ENCODE data around the gene DCP2. TPM values are rescaled to one million over a fixed set of nuclear protein-coding genes. Genes with fewer than 3 reads are reported as not detected.

Gene DCP2
- total RNA-seq, 1 experiment from 2014 or later, result 91.3 TPM

GRCh38 chr5:113022661-113023060 lies 46.1 kb downstream of the DCP2 start:
- Histone ChIP-seq H3K36me3 (peaks cover 48% of the 10 kb centered on the region), H3K27ac (no peak overlapping the region), H3K9me3 (replicated peaks) (no peaks in the 10 kb centered on the region), H3K4me1 (no peaks in the 10 kb centered on the region), H3K27me3 (no peaks in the 10 kb centered on the region), H3K4me3 (no peak overlapping the region)
- no peak for DNase-seq

- Histone ChIP-seq H3K4me3 (no peak overlapping the region), H3K4me1 (no peaks in the 10 kb centered on the region), H3K27me3 (no peaks in the 10 kb centered on the region), H3K36me3 (peaks cover 46% of the 10 kb centered on the region), H3K9me3 (replicated peaks) (no peaks in the 10 kb centered on the region), H3K27ac (no peak overlapping the region)
- DNase-seq, result no peak
Observed at GRCh38 chr5:113024076-113024697, 47.6 kb downstream of the DCP2 start.

GRCh38 chr5:113025596-113025995 lies 49.0 kb downstream of the DCP2 start:
- H3K36me3 ChIP-seq, result peaks cover 38% of the 10 kb centered on the region

GRCh38 chr5:113026211-113026610 lies 49.6 kb downstream of the DCP2 start:
- Histone ChIP-seq H3K27me3 (no peaks in the 10 kb centered on the region), H3K27ac (no peak overlapping the region), H3K36me3 (peaks cover 33% of the 10 kb centered on the region), H3K4me3 (no peak overlapping the region), H3K4me1 (no peaks in the 10 kb centered on the region), H3K9me3 (replicated peaks) (no peaks in the 10 kb centered on the region)
- DNase-seq, result no peak

More at GRCh38 chr5:113025596-113025995, 49.0 kb downstream of the DCP2 start:
- Histone ChIP-seq H3K4me1 (no peaks in the 10 kb centered on the region), H3K27ac (no peak overlapping the region), H3K27me3 (no peaks in the 10 kb centered on the region), H3K4me3 (no peak overlapping the region), H3K9me3 (replicated peaks) (no peaks in the 10 kb centered on the region)
- DNase-seq, result no peak

GRCh38 chr5:113027015-113027414 lies 50.4 kb downstream of the DCP2 start:
- DNase-seq, result no peak
- no peak overlapping the region for H3K27ac ChIP-seq
- no peaks in the 10 kb centered on the region for H3K9me3 ChIP-seq (replicated peaks)
- H3K27me3 ChIP-seq, result no peaks in the 10 kb centered on the region
- H3K4me1 ChIP-seq, result no peaks in the 10 kb centered on the region
- peaks cover 33% of the 10 kb centered on the region for H3K36me3 ChIP-seq
- H3K4me3 ChIP-seq, result no peak overlapping the region

- DNase-seq, result no peak
- Histone ChIP-seq H3K27ac (no peak overlapping the region), H3K36me3 (peaks cover 33% of the 10 kb centered on the region), H3K27me3 (no peaks in the 10 kb centered on the region), H3K9me3 (replicated peaks) (no peaks in the 10 kb centered on the region), H3K4me1 (no peaks in the 10 kb centered on the region), H3K4me3 (no peak overlapping the region)
Observed at GRCh38 chr5:113027431-113027830, 50.8 kb downstream of the DCP2 start.

- Histone ChIP-seq H3K4me1 (peaks cover 1% of the 10 kb centered on the region), H3K4me3 (no peak overlapping the region), H3K27ac (no peak overlapping the region), H3K9me3 (replicated peaks) (no peaks in the 10 kb centered on the region), H3K27me3 (no peaks in the 10 kb centered on the region), H3K36me3 (peaks cover 19% of the 10 kb centered on the region)
- no peak for DNase-seq
Observed at GRCh38 chr5:113029614-113030013, 53.0 kb downstream of the DCP2 start.

GRCh38 chr5:113031104-113031503 lies 54.5 kb downstream of the DCP2 start:
- H3K4me1 ChIP-seq, result peaks cover 12% of the 10 kb centered on the region
- H3K36me3 ChIP-seq, result peaks cover 12% of the 10 kb centered on the region
- H3K4me3 ChIP-seq, result no peak overlapping the region
- no peak for DNase-seq
- no peaks in the 10 kb centered on the region for H3K9me3 ChIP-seq (replicated peaks)
- H3K27me3 ChIP-seq, result no peaks in the 10 kb centered on the region
- H3K27ac ChIP-seq, result no peak overlapping the region

- Histone ChIP-seq H3K36me3 (peaks cover 10% of the 10 kb centered on the region), H3K4me3 (no peak overlapping the region), H3K27me3 (no peaks in the 10 kb centered on the region), H3K4me1 (peaks cover 12% of the 10 kb centered on the region), H3K27ac (no peak overlapping the region), H3K9me3 (replicated peaks) (no peaks in the 10 kb centered on the region)
- no peak for DNase-seq
Observed at GRCh38 chr5:113031557-113031956, 55.0 kb downstream of the DCP2 start.

GRCh38 chr5:113034182-113034773 lies 57.7 kb downstream of the DCP2 start:
- no peak overlapping the region for H3K4me3 ChIP-seq
- H3K9me3 ChIP-seq (replicated peaks), result no peaks in the 10 kb centered on the region
- H3K36me3 ChIP-seq, result no peaks in the 10 kb centered on the region
- no peaks in the 10 kb centered on the region for H3K27me3 ChIP-seq
- peak; percentile 47 to 51 for DNase-seq
- peak overlapping the region; percentile 60 for H3K27ac ChIP-seq
- peaks cover 12% of the 10 kb centered on the region for H3K4me1 ChIP-seq

- H3K4me1 ChIP-seq, result peaks cover 12% of the 10 kb centered on the region
- H3K4me3 ChIP-seq, result no peak overlapping the region
- H3K9me3 ChIP-seq (replicated peaks), result no peaks in the 10 kb centered on the region
- H3K27ac ChIP-seq, result peak overlapping the region; percentile 60
- H3K36me3 ChIP-seq, result no peaks in the 10 kb centered on the region
- H3K27me3 ChIP-seq, result no peaks in the 10 kb centered on the region
- no peak for DNase-seq
Observed at GRCh38 chr5:113035096-113035495, 58.5 kb downstream of the DCP2 start.

- H3K4me1 ChIP-seq, result peaks cover 12% of the 10 kb centered on the region
- H3K36me3 ChIP-seq, result no peaks in the 10 kb centered on the region
- no peak overlapping the region for H3K27ac ChIP-seq
- no peak overlapping the region for H3K4me3 ChIP-seq
- no peaks in the 10 kb centered on the region for H3K9me3 ChIP-seq (replicated peaks)
- DNase-seq, result no peak
- no peaks in the 10 kb centered on the region for H3K27me3 ChIP-seq
Observed at GRCh38 chr5:113036321-113036720, 59.7 kb downstream of the DCP2 start.

- Histone ChIP-seq H3K4me3 (no peak overlapping the region), H3K27me3 (no peaks in the 10 kb centered on the region), H3K36me3 (no peaks in the 10 kb centered on the region; the same call in 1 of the 2 replicates), H3K9me3 (replicated peaks) (no peaks in the 10 kb centered on the region), H3K27ac (no peak overlapping the region), H3K4me1 (peaks cover 12% of the 10 kb centered on the region)
- no peak for DNase-seq
Observed at GRCh38 chr5:113036826-113037225, 60.2 kb downstream of the DCP2 start.

- DNase-seq, result no peak
- peaks cover 12% of the 10 kb centered on the region for H3K4me1 ChIP-seq
- no peaks in the 10 kb centered on the region; the same call in 1 of the 2 replicates for H3K36me3 ChIP-seq
- no peak overlapping the region for H3K27ac ChIP-seq
- H3K9me3 ChIP-seq (replicated peaks), result no peaks in the 10 kb centered on the region
- no peak overlapping the region for H3K4me3 ChIP-seq
- H3K27me3 ChIP-seq, result no peaks in the 10 kb centered on the region
Observed at GRCh38 chr5:113038136-113038535, 61.5 kb downstream of the DCP2 start.

GRCh38 chr5:113038714-113039113 lies 62.1 kb downstream of the DCP2 start:
- peaks cover 12% of the 10 kb centered on the region for H3K4me1 ChIP-seq
- no peaks in the 10 kb centered on the region for H3K9me3 ChIP-seq (replicated peaks)
- H3K4me3 ChIP-seq, result no peak overlapping the region
- no peaks in the 10 kb centered on the region for H3K27me3 ChIP-seq
- no peaks in the 10 kb centered on the region; the same call in 1 of the 2 replicates for H3K36me3 ChIP-seq
- no peak overlapping the region for H3K27ac ChIP-seq
- DNase-seq, result no peak
